ENCODE results near the gene PRDM16.

The PRDM16 gene

GRCh38 chr1:3346478-3346877 lies 277.5 kb downstream of the PRDM16 start:
- H3K4me3 ChIP-seq (ENCODE audit: low read depth, low read length) = no peak overlapping the region
- DNase-seq (ENCODE audit: low read depth) = no peak

- no peak for DNase-seq (ENCODE audit: low read depth)
- H3K4me3 ChIP-seq (ENCODE audit: low read depth, low read length) = no peak overlapping the region
Observed at GRCh38 chr1:3347257-3348020, 278.4 kb downstream of the PRDM16 start.

DNA sequence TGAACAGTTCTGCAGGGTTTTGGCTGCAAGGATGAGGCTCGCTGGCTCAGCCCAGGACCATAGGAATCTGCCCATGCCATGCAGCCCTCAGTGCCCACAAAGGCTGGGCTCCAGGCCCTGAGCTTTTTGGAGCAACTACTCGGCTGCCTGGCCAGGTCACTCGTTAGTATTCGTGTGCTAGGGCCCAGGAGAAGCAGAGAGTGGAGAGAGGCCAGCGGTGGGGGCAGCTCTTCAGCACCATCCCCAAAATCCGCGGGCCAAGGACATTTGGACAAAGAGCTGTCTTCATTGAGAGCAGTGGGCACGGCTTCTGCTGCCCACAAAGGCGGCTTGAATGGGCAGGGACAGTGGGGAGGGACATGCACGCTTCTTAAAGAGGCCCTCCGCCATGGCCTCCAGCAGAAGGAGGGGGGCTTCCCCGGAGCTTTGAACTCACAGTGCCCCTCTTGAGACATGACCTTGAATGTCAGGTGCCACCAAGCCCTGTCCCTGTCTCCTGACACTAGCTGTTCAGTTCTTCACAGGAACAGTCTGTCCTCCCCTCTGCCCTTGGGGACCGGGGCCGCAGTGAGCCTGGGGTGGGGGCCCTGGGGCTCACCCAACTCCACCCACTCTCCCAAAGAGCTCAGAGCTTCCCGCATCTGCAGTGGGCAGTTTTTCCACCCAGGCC lies 279.3 kb downstream of the PRDM16 start:
- no peak overlapping the region for H3K4me3 ChIP-seq (ENCODE audit: low read depth, low read length)
- no peak for DNase-seq (ENCODE audit: low read depth)

GRCh38 chr1:3349161-3349967 lies 280.4 kb downstream of the PRDM16 start:
- no peak for DNase-seq (ENCODE audit: low read depth)

GRCh38 chr1:3349968-3350299 lies 280.9 kb downstream of the PRDM16 start:
- no peak overlapping the region for H3K4me3 ChIP-seq (ENCODE audit: low read depth, low read length)
- no peak for DNase-seq (ENCODE audit: low read depth)

More at GRCh38 chr1:3349161-3349967, 280.4 kb downstream of the PRDM16 start:
- H3K4me3 ChIP-seq (ENCODE audit: low read depth, low read length) = no peak overlapping the region

- no peak for DNase-seq (ENCODE audit: low read depth)
- no peak overlapping the region for H3K4me3 ChIP-seq (ENCODE audit: low read depth, low read length)
Observed at GRCh38 chr1:3350506-3351261, 281.7 kb downstream of the PRDM16 start.

DNA sequence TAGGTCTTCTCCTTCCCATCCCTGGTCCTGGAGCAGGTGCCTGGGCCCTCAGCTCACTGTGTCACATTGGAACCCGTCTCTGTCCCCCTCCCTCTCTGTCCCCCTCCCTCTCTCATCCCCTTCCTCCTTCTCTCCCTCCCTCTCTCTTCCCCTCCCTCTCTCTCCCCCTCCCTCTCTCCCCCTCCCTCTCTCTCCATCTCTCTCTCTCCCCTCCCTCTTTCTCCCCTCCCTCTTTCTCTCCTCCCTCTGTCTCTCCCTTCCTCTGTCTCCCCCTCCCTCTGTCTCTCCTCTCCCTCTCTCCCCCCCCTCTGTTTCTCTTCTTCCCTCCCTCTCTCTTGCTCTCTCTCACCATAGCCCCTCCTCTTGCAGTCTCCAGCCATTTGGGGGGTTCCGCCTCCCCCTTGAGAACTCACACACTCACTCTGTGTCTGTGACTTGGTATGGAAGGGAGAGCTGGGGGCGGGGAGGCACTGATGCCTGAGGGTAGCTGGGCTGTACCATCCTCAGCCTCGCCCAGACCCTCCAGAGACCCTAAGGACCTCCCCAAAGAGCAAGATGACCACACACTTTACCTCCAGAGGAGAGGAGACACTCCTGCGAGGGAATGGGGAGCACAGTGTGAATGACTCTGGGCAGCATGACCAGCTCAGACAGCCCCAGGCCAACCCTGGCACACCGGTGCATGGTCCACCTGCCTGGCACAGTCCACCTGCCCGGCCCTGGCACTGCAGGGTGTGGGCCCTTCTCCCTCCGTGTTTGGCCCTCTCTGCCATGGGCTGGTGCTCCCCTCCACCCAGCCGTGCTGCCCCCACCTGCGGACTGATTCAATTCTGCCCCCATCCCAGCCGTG lies 282.7 kb downstream of the PRDM16 start:
- no peak for DNase-seq (ENCODE audit: low read depth)
- no peak overlapping the region for H3K4me3 ChIP-seq (ENCODE audit: low read depth, low read length)

DNA sequence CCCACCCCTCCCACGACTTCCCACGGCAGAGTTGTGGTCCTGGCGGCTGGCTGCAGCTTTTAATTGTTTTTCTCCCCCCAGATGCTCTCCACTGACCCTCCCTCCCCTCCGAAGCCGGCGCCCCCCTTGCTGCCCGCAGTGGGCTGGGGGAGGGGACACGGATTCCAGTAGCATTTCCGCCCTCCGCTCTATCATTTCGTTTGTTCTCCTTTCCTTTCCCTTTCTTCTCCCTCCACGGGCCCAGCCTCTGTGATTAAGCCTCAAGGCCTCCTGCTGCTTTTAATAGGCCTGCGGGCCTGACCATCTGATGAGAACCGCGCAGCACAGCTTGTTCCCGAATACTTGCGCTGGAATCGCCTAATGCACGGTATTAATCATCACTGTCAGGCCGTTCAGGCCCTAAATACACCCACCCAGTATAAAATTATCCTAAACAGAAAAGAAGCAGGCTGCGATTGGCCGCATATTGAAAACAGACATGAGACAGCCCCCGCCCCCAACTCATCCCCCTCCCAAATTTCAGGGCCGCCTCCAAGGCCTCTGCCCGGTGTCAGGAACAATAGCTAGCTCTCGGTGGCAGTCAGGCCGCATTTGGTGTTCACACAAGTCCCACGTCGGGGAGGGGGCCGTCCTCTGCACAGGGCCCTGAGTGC lies 283.4 kb downstream of the PRDM16 start:
- H3K4me3 ChIP-seq (ENCODE audit: low read depth, low read length) = no peak overlapping the region
- peak; percentile 79 for DNase-seq (ENCODE audit: low read depth)

DNA sequence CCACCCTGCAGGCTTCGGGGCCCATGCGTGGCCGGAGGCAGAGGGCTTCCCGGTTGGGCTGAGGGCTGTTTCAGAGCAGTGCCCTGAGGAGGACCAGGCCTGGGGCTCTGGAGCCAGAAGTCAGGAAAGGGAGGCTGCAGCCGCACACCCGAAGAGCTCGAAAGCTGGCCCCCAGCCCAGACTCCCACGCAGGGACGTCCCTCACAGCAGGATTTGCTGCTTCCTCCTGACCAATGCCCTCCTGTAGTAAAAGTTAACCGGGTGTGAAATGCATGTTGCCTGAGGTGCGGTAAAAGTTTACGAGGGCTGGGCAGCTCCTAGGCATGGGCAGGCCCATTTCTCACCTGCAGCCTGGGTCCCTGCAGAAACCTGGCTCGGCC lies 283.9 kb downstream of the PRDM16 start:
- no peak overlapping the region for H3K4me3 ChIP-seq (ENCODE audit: low read depth, low read length)
- DNase-seq (ENCODE audit: low read depth) = peak; percentile 31

- no peak for DNase-seq (ENCODE audit: low read depth)
- H3K4me3 ChIP-seq (ENCODE audit: low read depth, low read length) = no peak overlapping the region
Observed at GRCh38 chr1:3353876-3354275, 284.9 kb downstream of the PRDM16 start.

GRCh38 chr1:3355089-3355488 lies 286.1 kb downstream of the PRDM16 start:
- DNase-seq (ENCODE audit: low read depth) = no peak
- no peak overlapping the region for H3K4me3 ChIP-seq (ENCODE audit: low read depth, low read length)

- DNase-seq (ENCODE audit: low read depth) = no peak
- H3K4me3 ChIP-seq (ENCODE audit: low read depth, low read length) = no peak overlapping the region
Observed at GRCh38 chr1:3355894-3356826, 287.2 kb downstream of the PRDM16 start.

DNA sequence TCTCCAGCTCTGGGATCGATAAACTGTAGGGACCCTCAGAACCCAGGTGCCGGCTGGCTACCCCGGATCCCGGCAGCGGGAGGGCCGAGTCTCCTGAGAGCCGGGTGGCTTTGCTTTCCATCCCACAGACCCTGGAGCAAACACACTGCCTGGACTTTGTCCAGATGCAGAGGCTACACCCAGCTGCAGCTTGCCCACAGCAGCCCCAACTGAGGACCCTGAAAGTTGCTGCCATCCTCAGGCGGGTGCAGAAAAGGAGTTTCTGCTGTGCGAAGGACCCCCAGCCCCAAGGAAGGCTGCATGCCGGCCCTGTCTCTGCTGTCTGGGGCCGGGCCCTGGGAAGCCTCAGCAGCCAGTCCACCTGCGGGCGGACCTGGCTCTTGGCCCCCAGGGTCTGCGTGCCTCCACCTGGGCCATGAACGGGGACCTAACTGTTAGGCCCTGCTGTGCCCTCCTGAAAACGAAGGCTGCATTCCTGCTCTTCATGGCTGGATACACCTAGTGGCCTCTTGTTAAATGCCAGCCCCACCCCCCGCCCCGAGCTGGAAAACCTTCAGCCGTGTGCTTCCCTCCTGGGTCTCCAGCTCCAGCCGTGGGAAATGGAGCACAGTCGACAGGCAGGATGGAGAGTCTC lies 287.9 kb downstream of the PRDM16 start:
- DNase-seq (ENCODE audit: low read depth) = no peak
- no peak overlapping the region for H3K4me3 ChIP-seq (ENCODE audit: low read depth, low read length)

GRCh38 chr1:3357526-3358297 lies 288.7 kb downstream of the PRDM16 start:
- no peak for DNase-seq (ENCODE audit: low read depth)
- no peak overlapping the region for H3K4me3 ChIP-seq (ENCODE audit: low read depth, low read length)

DNA sequence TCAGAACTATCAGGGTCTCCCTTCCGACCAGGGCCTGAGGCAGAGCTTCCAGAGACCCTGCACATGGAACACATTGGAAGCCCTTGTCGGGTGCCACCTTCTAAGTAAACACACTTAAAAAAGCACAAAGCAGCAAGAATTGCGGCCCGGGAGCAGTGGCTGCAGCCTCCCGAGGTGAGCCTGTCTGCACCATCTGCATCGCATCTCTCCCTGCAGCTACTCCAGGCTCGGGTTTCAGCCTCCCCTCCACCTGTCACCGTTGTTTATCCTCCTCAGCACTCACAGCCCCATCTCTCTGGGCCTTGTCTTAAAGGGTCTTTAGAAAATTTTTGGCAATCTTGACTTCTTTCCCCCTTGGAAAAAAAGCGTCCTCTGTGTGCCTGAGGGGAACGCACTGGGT lies 290.3 kb downstream of the PRDM16 start:
- no peak overlapping the region for H3K4me3 ChIP-seq (ENCODE audit: low read depth, low read length)

GRCh38 chr1:3359756-3360440 lies 290.9 kb downstream of the PRDM16 start:
- DNase-seq (ENCODE audit: low read depth) = no peak
- H3K4me3 ChIP-seq (ENCODE audit: low read depth, low read length) = no peak overlapping the region

More for the DNA sequence above, 290.3 kb downstream of the PRDM16 start:
- DNase-seq (ENCODE audit: low read depth) = no peak
